Caco-2 (cell line): ENCODE results near the gene PDZK1IP1. TPM values are rescaled to one million over a fixed set of nuclear protein-coding genes. Genes with fewer than 3 reads are reported as not detected.

Source experiments
- BruUV-seq: library from RNA; stranded (reverse); fragments of 400-500 nt; replicated peaks from 2 replicates; lab custom pipeline; 2021; lab: Mats Ljungman, UMichigan
- CTCF ChIA-PET: fragments of 300-600 bp; sonication (Branson Sonifier 250); formaldehyde crosslinking; loops from one replicate; lab custom pipeline; 2022; ENCODE audit warnings: antibody characterized with exemption; lab: Charles Lee
- POLR2A ChIA-PET: fragments of 300-600 bp; sonication (Branson Sonifier 250); formaldehyde crosslinking; loops from one replicate; lab custom pipeline; 2022; ENCODE audit warnings: antibody characterized with exemption; lab: Charles Lee
- DNase-seq, 2 experiments: peaks; one replicate each; pipeline versions ENCODE4 v3.0.0 to v3.0.0-alpha.2; 2020 to 2022
- H3K27me3 ChIP-seq: replicated peaks from 2 replicates; pipeline ENCODE4 v1.6.0; 2011; ENCODE audit warnings: low read length; ENCODE audit not compliant: control insufficient read depth, insufficient read depth
- H3K36me3 ChIP-seq: 2 replicates; pipeline ENCODE4 v1.5.1; 2011; ENCODE audit warnings: low read length; ENCODE audit not compliant: control insufficient read depth, insufficient read depth
- H3K4me1 ChIP-seq: fragments of 250-450 bp; sonication (Bioruptor Pico); 2 replicates; pipeline ENCODE4 v1.5.1; 2020; ENCODE audit warnings: mild to moderate bottlenecking
- H3K4me3 ChIP-seq: 2 replicates; pipeline ENCODE4 v1.5.1; 2011; ENCODE audit warnings: low read depth, mild to moderate bottlenecking, control low read depth, low read length
- H3K9me3 ChIP-seq: fragments of 250-450 bp; sonication (Bioruptor Pico); 2 replicates; pipeline ENCODE4 v1.5.1; 2020; ENCODE audit warnings: mild to moderate bottlenecking, moderate library complexity
- H3K27ac Mint-ChIP-seq: one replicate; pipeline ENCODE4 v1.8.0; 2022; ENCODE audit warnings: mixed read lengths; ENCODE audit not compliant: unreplicated experiment
- H3K27me3 Mint-ChIP-seq: one replicate; pipeline ENCODE4 v1.8.0; 2022; ENCODE audit warnings: mixed read lengths; ENCODE audit not compliant: insufficient read depth, unreplicated experiment
- H3K36me3 Mint-ChIP-seq: one replicate; pipeline ENCODE4 v1.8.0; 2022; ENCODE audit warnings: mild to moderate bottlenecking, mixed read lengths; ENCODE audit not compliant: insufficient read depth, unreplicated experiment
- H3K4me1 Mint-ChIP-seq: one replicate; pipeline ENCODE4 v1.8.0; 2022; ENCODE audit warnings: low read depth, mixed read lengths; ENCODE audit not compliant: unreplicated experiment
- H3K4me3 Mint-ChIP-seq: one replicate; pipeline ENCODE4 v1.8.0; 2022; ENCODE audit warnings: mild to moderate bottlenecking, moderate library complexity, mixed read lengths; ENCODE audit not compliant: unreplicated experiment
- H3K9me3 Mint-ChIP-seq: one replicate; pipeline ENCODE4 v1.8.0; 2022; ENCODE audit warnings: mixed read lengths; ENCODE audit not compliant: unreplicated experiment
- intact Hi-C: fragments of 100-400 bp; cut with micrococcal nuclease; formaldehyde crosslinking; loops from one replicate; pipeline ENCODE4 v1.10.0; 2022; ENCODE audit not compliant: unreplicated experiment
- total RNA-seq: library from RNA; stranded (reverse); gene quantifications from 2 replicates; pipeline ENCODE4 v1.2.3, GENCODE V29; 2022
- TF ChIP-seq, protein P1 (sequence below), 2 experiments: fragments of 200-600 bp in 1 of 2; IDR thresholded peaks; 1 replicate in 1 of 2; 2 replicates in 1 of 2; pipeline versions ENCODE4 v1.5.1 to v1.8.0; 2011 to 2022; ENCODE audit warnings: antibody characterized with exemption in 1 of 2, control low read depth in 1 of 2, inconsistent platforms in 1 of 2, low read depth in 1 of 2, low read length in 1 of 2, mild to moderate bottlenecking in 1 of 2, moderate library complexity in 1 of 2; ENCODE audit not compliant: insufficient read depth in 1 of 2, severe bottlenecking in 1 of 2, unreplicated experiment in 1 of 2

Gene PDZK1IP1
- total RNA-seq, 1 experiment from 2014 or later, result 6.1 TPM

DNA sequence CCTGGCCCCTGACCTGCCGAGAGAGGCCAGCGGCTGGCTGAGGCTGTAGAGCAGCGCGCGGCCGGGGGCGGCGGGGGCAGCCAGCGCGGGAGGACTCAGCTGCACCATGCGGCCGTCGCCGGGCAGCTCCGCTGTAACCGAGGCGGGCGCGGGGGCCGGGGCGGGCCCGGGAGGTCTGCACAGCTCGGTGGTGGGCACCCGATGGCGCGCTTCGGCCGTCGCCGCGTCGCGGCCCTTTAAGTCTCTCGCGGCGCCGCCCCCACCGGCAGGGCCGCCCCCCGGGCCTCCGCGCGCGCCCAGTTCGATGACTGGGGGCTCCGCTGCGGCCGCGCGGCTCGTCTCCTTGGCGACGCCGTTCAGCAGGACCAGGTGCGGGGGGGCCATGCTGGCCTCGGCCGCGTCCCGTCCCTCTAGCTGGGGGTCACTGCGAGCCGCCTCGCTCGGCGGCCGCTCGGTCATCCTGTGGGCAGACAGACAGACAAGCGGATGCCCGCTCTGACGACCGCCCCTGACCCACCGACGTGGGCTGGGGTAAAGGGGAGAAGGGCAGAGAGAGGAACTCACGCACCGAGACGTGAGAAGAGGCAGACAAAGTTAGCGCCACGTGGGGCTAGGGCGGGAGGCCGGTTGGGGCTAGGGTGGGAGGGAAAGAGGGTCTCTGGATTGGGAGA, 35.7 kb upstream of the PDZK1IP1 start:
- Mint-ChIP-seq H3K4me1 (no peaks in the 10 kb centered on the region), H3K4me3 (no peak overlapping the region), H3K9me3 (no peaks in the 10 kb centered on the region), H3K27me3 (no peaks in the 10 kb centered on the region), H3K36me3 (no peaks in the 10 kb centered on the region), H3K27ac (no peak overlapping the region)
- Histone ChIP-seq H3K4me1 (0 out of 2 replicates have a peak, but pooled peaks cover 3% of the 10 kb centered on the region), H3K9me3 (no peaks in the 10 kb centered on the region), H3K27me3 (no peaks in the 10 kb centered on the region), H3K4me3 (peak overlapping the region; percentile 53), H3K36me3 (no peaks in the 10 kb centered on the region)
- POLR2A ChIA-PET, result interaction anchor here (0.6 kb wide), 1 partner anchor 38 kb away, joined by 7 read pairs; no protein-coding TSS in a partner anchor
- intact Hi-C loops, result no loop called here
- TF ChIP-seq, protein P1, sequence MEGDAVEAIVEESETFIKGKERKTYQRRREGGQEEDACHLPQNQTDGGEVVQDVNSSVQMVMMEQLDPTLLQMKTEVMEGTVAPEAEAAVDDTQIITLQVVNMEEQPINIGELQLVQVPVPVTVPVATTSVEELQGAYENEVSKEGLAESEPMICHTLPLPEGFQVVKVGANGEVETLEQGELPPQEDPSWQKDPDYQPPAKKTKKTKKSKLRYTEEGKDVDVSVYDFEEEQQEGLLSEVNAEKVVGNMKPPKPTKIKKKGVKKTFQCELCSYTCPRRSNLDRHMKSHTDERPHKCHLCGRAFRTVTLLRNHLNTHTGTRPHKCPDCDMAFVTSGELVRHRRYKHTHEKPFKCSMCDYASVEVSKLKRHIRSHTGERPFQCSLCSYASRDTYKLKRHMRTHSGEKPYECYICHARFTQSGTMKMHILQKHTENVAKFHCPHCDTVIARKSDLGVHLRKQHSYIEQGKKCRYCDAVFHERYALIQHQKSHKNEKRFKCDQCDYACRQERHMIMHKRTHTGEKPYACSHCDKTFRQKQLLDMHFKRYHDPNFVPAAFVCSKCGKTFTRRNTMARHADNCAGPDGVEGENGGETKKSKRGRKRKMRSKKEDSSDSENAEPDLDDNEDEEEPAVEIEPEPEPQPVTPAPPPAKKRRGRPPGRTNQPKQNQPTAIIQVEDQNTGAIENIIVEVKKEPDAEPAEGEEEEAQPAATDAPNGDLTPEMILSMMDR (IDR thresholded peaks at IDR 0.05; ENCODE audit: insufficient read depth in 1 of 2, low read depth in 1 of 2, low read length in 1 of 2, severe bottlenecking in 1 of 2, unreplicated experiment in 1 of 2), result no peak
- CTCF ChIA-PET, result interaction anchor here (0.9 to 1.0 kb wide), 2 partner anchors 35 to 46 kb away, joined by 3 to 6 read pairs; no protein-coding TSS in a partner anchor
- peak in 1 of 2 experiments; percentile 42 for DNase-seq
- BruUV-seq, result no TSS peak

DNA sequence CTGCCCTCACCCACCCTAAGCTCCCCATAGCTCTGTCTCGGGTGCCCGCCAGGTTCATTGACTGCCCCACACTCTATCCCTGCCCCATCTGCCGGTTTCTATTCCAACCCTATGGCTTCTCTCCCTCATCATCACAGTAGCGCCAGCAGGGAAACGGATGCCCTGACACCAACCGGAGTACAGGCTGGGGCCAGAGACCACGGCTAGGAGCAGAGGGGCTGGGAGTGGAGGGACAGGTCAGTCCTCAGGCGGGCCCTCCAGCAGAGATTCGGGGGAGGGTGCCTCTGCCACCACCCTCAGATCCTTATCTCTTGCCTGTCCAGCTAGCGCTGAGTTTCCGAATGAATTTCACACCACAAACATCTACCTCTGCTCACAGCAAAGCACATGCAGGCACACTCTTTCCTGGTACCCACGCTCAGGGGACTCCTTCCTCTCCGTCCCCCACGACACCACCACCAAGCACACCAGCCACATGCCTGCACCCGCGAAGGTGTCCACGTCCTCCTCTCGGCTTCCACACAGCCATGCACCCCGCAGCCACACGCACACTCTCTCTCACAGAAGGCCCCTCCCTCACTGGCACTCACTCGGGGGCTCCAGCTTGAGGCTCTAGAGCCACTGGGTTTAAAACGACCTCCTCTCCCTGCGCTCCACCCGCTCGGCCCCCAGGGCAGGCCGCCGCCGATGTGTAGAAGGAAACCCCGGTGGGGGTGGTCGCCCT, 35.0 kb upstream of the PDZK1IP1 start:
- Mint-ChIP-seq H3K27me3 (no peaks in the 10 kb centered on the region), H3K9me3 (no peaks in the 10 kb centered on the region), H3K36me3 (no peaks in the 10 kb centered on the region), H3K4me1 (no peaks in the 10 kb centered on the region), H3K27ac (no peak overlapping the region), H3K4me3 (no peak overlapping the region)
- H3K27me3 ChIP-seq, result no peaks in the 10 kb centered on the region
- H3K9me3 ChIP-seq, result no peaks in the 10 kb centered on the region
- H3K36me3 ChIP-seq, result no peaks in the 10 kb centered on the region
- intact Hi-C loops, result no loop called here
- BruUV-seq, result TSS peak; percentile 33
- H3K4me3 ChIP-seq, result peak overlapping the region; percentile 53
- TF ChIP-seq, protein P1 (IDR thresholded peaks at IDR 0.05; ENCODE audit: insufficient read depth in 1 of 2, low read depth in 1 of 2, low read length in 1 of 2, severe bottlenecking in 1 of 2, unreplicated experiment in 1 of 2), result no peak
- no peak for DNase-seq
- POLR2A ChIA-PET, result interaction anchor here (0.6 kb wide), 1 partner anchor 38 kb away, joined by 7 read pairs; no protein-coding TSS in a partner anchor
- H3K4me1 ChIP-seq, result 0 out of 2 replicates have a peak, but pooled peaks cover 3% of the 10 kb centered on the region
- CTCF ChIA-PET, result interaction anchor here (0.9 to 1.0 kb wide), 2 partner anchors 34 to 45 kb away, joined by 3 to 6 read pairs; no protein-coding TSS in a partner anchor

DNA sequence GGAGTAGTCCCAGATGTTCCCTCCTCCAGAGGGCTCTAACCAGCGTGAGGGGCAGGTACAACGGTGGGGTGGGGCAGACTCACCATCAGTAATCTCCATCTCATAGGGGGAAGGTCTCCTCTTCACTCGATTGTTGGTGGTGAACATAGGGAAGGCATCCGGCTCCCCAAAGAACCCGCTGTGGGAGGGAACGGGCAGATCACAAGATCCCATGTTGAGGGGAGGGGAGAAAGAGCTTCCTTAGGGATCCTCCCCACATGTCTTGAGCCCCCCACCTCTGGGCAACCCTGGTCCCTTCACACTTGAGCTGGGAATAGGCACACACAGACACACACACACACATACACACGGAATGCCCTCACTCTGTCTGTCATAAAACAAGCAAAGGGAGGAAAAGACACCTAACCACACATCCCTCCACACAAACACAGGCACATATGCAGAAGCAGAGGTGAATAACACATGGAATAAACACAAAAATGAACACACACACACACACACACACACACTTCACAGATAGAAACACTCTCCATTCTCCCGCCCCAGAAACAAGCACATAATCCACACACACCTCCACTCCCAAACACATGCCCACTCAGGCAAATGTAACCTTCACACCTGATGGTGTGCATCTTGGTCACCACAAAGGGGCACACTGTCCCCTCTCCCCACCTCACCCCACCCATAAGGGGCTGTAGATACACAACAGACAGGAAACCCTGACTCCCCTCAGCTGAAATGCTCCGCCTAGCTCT, 34.3 kb upstream of the PDZK1IP1 start:
- no peak overlapping the region for H3K4me3 Mint-ChIP-seq
- no peaks in the 10 kb centered on the region for H3K9me3 Mint-ChIP-seq
- DNase-seq, result no peak
- intact Hi-C loops, result no loop called here
- H3K9me3 ChIP-seq, result no peaks in the 10 kb centered on the region
- 0 out of 2 replicates have a peak, but pooled peaks cover 3% of the 10 kb centered on the region for H3K4me1 ChIP-seq
- H3K4me1 Mint-ChIP-seq, result no peaks in the 10 kb centered on the region
- BruUV-seq, result no TSS peak
- no peaks in the 10 kb centered on the region for H3K27me3 ChIP-seq
- ChIA-PET CTCF (no interaction called here), POLR2A (no interaction called here)
- H3K4me3 ChIP-seq, result peak overlapping the region; percentile 53
- no peaks in the 10 kb centered on the region for H3K36me3 Mint-ChIP-seq
- no peaks in the 10 kb centered on the region for H3K27me3 Mint-ChIP-seq
- TF ChIP-seq, protein P1 (IDR thresholded peaks at IDR 0.05; ENCODE audit: insufficient read depth in 1 of 2, low read depth in 1 of 2, low read length in 1 of 2, severe bottlenecking in 1 of 2, unreplicated experiment in 1 of 2), result no peak
- H3K27ac Mint-ChIP-seq, result no peak overlapping the region
- H3K36me3 ChIP-seq, result no peaks in the 10 kb centered on the region
